ENCODE data around the gene PKP3. TPM values are rescaled to one million over a fixed set of nuclear protein-coding genes. Genes with fewer than 3 reads are reported as not detected.

Gene PKP3
- polyA plus RNA-seq, 2 of the 4 experiments (the other 2 are of a cell fraction), result 12.1 to 25.9 TPM

GRCh38 chr11:426851-427250 is 32.8 kb downstream of the PKP3 start:
- no peaks in the 10 kb centered on the region for H3K9me3 ChIP-seq
- POLR2A ChIA-PET, result interaction anchor here (1.7 kb wide), 1 partner anchor 21 kb away, joined by 4 read pairs; no protein-coding TSS in a partner anchor
- no peak overlapping the region for H3K27ac ChIP-seq
- no peak for TF ChIP-seq TFCP2L1 (CRISPR knock-in tag; IDR thresholded peaks at IDR 0.05)
- no peak for TF ChIP-seq ZNF302 (CRISPR knock-in tag; IDR thresholded peaks at IDR 0.05)
- TF ChIP-seq MYC (IDR thresholded peaks at IDR 0.05; ENCODE audit: borderline replicate concordance, low read length), result no peak
- TF ChIP-seq RAD21 (conservative IDR thresholded peaks at IDR 0.05 in 1 of 2, IDR thresholded peaks at IDR 0.05 in 1 of 2), result no peak
- no peak for TF ChIP-seq CEBPB (IDR thresholded peaks at IDR 0.05)
- TF ChIP-seq POLR2AphosphoS2 (conservative IDR thresholded peaks at IDR 0.05; ENCODE audit: low read length), result no peak
- no peak for TF ChIP-seq EHMT2 (IDR thresholded peaks at IDR 0.05; ENCODE audit: low read depth)
- no peak for TF ChIP-seq CHD2 (IDR thresholded peaks at IDR 0.05; ENCODE audit: low read length, partially characterized antibody)
- no peak for TF ChIP-seq NPAS2 (CRISPR knock-in tag; IDR thresholded peaks at IDR 0.05; ENCODE audit: borderline replicate concordance)
- TF ChIP-seq RARB (CRISPR knock-in tag; IDR thresholded peaks at IDR 0.05), result no peak
- no peak for TF ChIP-seq E2F6 (IDR thresholded peaks at IDR 0.05; ENCODE audit: borderline replicate concordance, low read depth)
- no peak for TF ChIP-seq REST (IDR thresholded peaks at IDR 0.05)
- TF ChIP-seq SREBF2 (IDR thresholded peaks at IDR 0.05), result no peak
- no peak for TF ChIP-seq TP53 (CRISPR knock-in tag; IDR thresholded peaks at IDR 0.05)
- no peak for TF ChIP-seq FOSB (CRISPR knock-in tag; IDR thresholded peaks at IDR 0.05)
- no peak for FAIRE-seq
- no peak overlapping the region for H3K4me3 ChIP-seq
- no peak for ATAC-seq
- H3K4me2 ChIP-seq, result no peak overlapping the region
- 74% methylated on average over 8 of the region's 8 CpGs for WGBS (ENCODE audit: missing lambda C conversion rate)
- DNase-seq (ENCODE audit: low read depth in 1 of 2, low spot score in 1 of 2), result no peak
- CTCF ChIA-PET, result interaction anchor here (1.1 to 4.7 kb wide), 2 partner anchors 8 to 22 kb away, joined by 3 to 29 read pairs; no protein-coding TSS in a partner anchor
- peaks cover 1% of the 10 kb centered on the region; the same call in 1 of the 3 replicates for H3K4me1 ChIP-seq

DNA sequence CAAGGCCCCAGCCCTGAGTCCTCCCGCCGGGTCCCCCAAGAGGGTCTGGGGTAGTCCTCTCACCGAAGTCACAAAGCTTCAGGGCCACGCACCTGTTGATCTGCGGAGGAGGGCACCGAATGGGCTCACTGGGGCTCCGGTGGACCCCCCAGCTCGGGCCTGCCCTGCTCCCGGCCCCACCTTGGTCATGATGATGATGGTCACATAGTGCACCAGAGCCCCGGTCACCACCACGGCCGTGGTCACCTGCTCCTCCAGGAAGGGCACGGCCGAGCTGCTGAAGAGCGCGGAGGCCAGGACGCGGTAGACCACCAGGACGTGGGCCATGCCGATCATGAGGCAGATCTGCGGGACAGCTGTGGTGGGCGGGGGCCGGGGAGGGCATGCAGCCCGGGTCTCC is 34.3 kb downstream of the PKP3 start:
- TF ChIP-seq KDM1A (IDR thresholded peaks at IDR 0.05; ENCODE audit: low read depth) (no peak), ZSCAN20 (CRISPR knock-in tag; IDR thresholded peaks at IDR 0.05) (no peak), TFCP2L1 (CRISPR knock-in tag; IDR thresholded peaks at IDR 0.05) (no peak), ZFP36 (IDR thresholded peaks at IDR 0.05; ENCODE audit: borderline replicate concordance, partially characterized antibody) (no peak), FOSL2 (IDR thresholded peaks at IDR 0.05) (no peak), FOSL2 (CRISPR knock-in tag; IDR thresholded peaks at IDR 0.05) (no peak)
- TF ChIP-seq, protein P1, sequence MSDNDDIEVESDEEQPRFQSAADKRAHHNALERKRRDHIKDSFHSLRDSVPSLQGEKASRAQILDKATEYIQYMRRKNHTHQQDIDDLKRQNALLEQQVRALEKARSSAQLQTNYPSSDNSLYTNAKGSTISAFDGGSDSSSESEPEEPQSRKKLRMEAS (IDR thresholded peaks at IDR 0.05), result no peak
- ATAC-seq (no peak), DNase-seq (ENCODE audit: low read depth in 1 of 2, low spot score in 1 of 2) (no peak), FAIRE-seq (no peak)
- ChIA-PET POLR2A (no interaction called here), CTCF (interaction anchor here (4.7 kb wide), 1 partner anchor 20 kb away, joined by 29 read pairs; no protein-coding TSS in a partner anchor)
- Histone ChIP-seq H3K4me1 (peaks cover 5% of the 10 kb centered on the region; the same call in 1 of the 3 replicates), H3K4me2 (no peak overlapping the region), H3K9me3 (no peaks in the 10 kb centered on the region), H3K27ac (no peak overlapping the region), H3K4me3 (no peak overlapping the region)
- 84% methylated on average over 20 of the region's 24 CpGs for whole genome bisulfite sequencing (ENCODE audit: missing lambda C conversion rate)
